Sigmoid colon (tissue), 7 donors: ENCODE results near the gene FREM1. TPM values are rescaled to one million over a fixed set of nuclear protein-coding genes. Genes with fewer than 3 reads are reported as not detected.

Source experiments
- DNase-seq: peaks from one replicate; pipeline ENCODE4 v3.0.0-alpha.2; 2019
- H3K27ac ChIP-seq, 4 donors: fragments of 200-600 bp; sonication (generic); one replicate each; pipeline ENCODE4 v1.5.1; 2016 to 2019; ENCODE audit warnings: mild to moderate bottlenecking in 1 of 4
- H3K27me3 ChIP-seq, 3 donors: fragments of 200-600 bp; sonication (generic); one replicate each; pipeline ENCODE4 v1.5.1; 2019; ENCODE audit warnings: mild to moderate bottlenecking in 1 of 3
- H3K36me3 ChIP-seq, 4 donors: fragments of 200-600 bp; sonication (generic); one replicate each; pipeline ENCODE4 v1.5.1; 2016 to 2019
- H3K4me1 ChIP-seq, 4 donors: fragments of 200-600 bp; sonication (generic); one replicate each; pipeline ENCODE4 v1.5.1; 2017 to 2019
- H3K4me3 ChIP-seq, 4 donors: fragments of 200-600 bp; sonication (generic); one replicate each; pipeline ENCODE4 v1.5.1; 2017 to 2019; ENCODE audit warnings: mild to moderate bottlenecking in 2 of 4, moderate library complexity in 1 of 4
- H3K9me3 ChIP-seq, 4 donors: fragments of 200-600 bp in 3 of 4; sonication (generic) in 3 of 4; one replicate each; pipeline versions ENCODE4 v1.5.1 to v1.6.1; 2013 to 2019
- EP300 ChIP-seq, 4 donors: sonication (generic); formaldehyde crosslinking; IDR thresholded peaks; one replicate each; pipeline ENCODE4 v1.6.1; 2017; ENCODE audit warnings: antibody characterized with exemption in 4 of 4
- POLR2A ChIP-seq, 2 donors: fragments of 450-650 bp; IDR thresholded peaks; one replicate each; pipeline ENCODE4 v1.6.1; 2016; ENCODE audit warnings: antibody characterized with exemption in 2 of 2, mild to moderate bottlenecking in 2 of 2, moderate library complexity in 2 of 2
- POLR2AphosphoS5 ChIP-seq, 4 donors: sonication (generic); formaldehyde crosslinking; IDR thresholded peaks; one replicate each; pipeline ENCODE4 v1.6.1; 2017; ENCODE audit warnings: antibody characterized with exemption in 4 of 4
- WGBS, 2 donors: extraction: QIAGEN DNeasy Blood & Tissue Kit; methylation state at CpG; one replicate each; pipeline ENCODE4 v1.1.7; 2013; 5-methylcytosine and 5-hydroxymethylcytosine counted together
- intact Hi-C: fragments of 100-400 bp; cut with DNase I; formaldehyde crosslinking; loops from one replicate; pipeline ENCODE4 v1.15.1; 2023
- polyA plus RNA-seq, 3 donors: library from polyadenylated mRNA; stranded (reverse); fragments of 200-250 nt; gene quantifications; one replicate each; pipeline ENCODE4 v1.2.3, GENCODE V29; 2013
- total RNA-seq, 4 donors: library from RNA; depleted of rRNA; stranded (reverse); fragments of >200 nt; gene quantifications; one replicate each; pipeline ENCODE4 v1.1.0, GENCODE V29; 2016
- TF ChIP-seq, protein P1 (sequence below), 4 experiments: fragments of 450-650 bp in 3 of 4; fragments of 200-600 bp in 1 of 4; IDR thresholded peaks; one replicate each; pipeline ENCODE4 v1.5.1; 2016 to 2019; ENCODE audit warnings: antibody characterized with exemption in 4 of 4, mild to moderate bottlenecking in 3 of 4, moderate library complexity in 2 of 4
- donor health status: healthy with polysubstance abuse.
- donor health status: Bipolar disorder and iron deficiency.
- donor health status: healthy.

FREM1 gene
- total and polyA plus RNA-seq, 7 donors = 0.96 to 45.1 (median 11.4) TPM; not detected in 1

DNA sequence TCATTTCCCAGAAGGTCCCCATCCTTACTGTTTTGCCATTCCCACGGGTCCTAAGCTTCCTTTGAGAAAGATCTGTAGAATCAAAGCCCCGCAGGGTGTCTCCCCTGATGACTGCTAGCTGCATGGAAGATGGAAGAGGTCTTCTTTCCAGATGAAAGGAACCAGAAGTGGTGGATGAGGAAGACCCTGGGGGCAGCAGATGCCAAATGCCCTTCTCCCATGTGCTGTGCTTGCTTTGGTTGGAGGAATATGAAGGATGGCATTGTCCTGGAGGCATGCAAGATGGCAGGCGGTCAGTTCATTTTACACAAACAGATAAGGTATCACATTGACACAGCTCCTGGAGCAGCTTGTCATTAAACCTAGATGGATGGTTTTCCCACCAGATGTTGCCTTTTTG, 161.9 kb downstream of the FREM1 start:
- Histone ChIP-seq H3K27me3 (no peaks in the 10 kb centered on the region), H3K27ac (no peak overlapping the region), H3K4me1 (no peaks in the 10 kb centered on the region), H3K36me3 (peaks cover 7 to 42% (median 13%) of the 10 kb centered on the region in 4 donors), H3K4me3 (no peak overlapping the region), H3K9me3 (no peaks in the 10 kb centered on the region)
- TF ChIP-seq POLR2AphosphoS5 (IDR thresholded peaks at IDR 0.05) = no peak
- no peak for TF ChIP-seq EP300 (IDR thresholded peaks at IDR 0.05)
- no peak for TF ChIP-seq POLR2A (IDR thresholded peaks at IDR 0.05)
- TF ChIP-seq, protein P1, sequence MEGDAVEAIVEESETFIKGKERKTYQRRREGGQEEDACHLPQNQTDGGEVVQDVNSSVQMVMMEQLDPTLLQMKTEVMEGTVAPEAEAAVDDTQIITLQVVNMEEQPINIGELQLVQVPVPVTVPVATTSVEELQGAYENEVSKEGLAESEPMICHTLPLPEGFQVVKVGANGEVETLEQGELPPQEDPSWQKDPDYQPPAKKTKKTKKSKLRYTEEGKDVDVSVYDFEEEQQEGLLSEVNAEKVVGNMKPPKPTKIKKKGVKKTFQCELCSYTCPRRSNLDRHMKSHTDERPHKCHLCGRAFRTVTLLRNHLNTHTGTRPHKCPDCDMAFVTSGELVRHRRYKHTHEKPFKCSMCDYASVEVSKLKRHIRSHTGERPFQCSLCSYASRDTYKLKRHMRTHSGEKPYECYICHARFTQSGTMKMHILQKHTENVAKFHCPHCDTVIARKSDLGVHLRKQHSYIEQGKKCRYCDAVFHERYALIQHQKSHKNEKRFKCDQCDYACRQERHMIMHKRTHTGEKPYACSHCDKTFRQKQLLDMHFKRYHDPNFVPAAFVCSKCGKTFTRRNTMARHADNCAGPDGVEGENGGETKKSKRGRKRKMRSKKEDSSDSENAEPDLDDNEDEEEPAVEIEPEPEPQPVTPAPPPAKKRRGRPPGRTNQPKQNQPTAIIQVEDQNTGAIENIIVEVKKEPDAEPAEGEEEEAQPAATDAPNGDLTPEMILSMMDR (IDR thresholded peaks at IDR 0.05) = no peak
- intact Hi-C loops = no loop called here
- 93 to 95% methylated on average over 3 of the region's 3 CpGs for WGBS, 2 donors
- DNase-seq = no peak

DNA sequence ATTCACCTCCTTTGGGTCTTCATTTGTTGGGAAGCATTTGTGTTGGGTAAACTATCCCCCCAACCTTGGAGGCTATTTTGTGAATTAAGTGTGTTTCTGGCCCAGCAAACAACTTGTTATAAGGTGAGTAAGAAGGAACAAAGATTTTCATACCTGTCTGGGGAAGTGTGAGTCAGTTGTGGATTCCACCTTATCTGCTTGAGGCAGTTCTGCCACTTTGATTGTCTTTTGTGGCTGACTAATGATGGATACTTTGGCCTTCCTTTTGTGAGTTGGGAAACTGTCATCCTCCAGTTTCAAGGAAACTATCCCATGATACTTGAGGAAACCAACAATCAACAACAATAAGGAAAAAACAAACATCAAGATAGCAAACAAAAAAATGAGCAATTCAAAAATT, 163.1 kb downstream of the FREM1 start:
- H3K27ac ChIP-seq = no peak overlapping the region
- no peaks in the 10 kb centered on the region for H3K27me3 ChIP-seq
- TF ChIP-seq POLR2AphosphoS5 (IDR thresholded peaks at IDR 0.05) (no peak), EP300 (IDR thresholded peaks at IDR 0.05) (no peak), POLR2A (IDR thresholded peaks at IDR 0.05) (no peak)
- TF ChIP-seq, protein P1 (IDR thresholded peaks at IDR 0.05) = no peak
- H3K9me3 ChIP-seq = no peaks in the 10 kb centered on the region
- no peak for DNase-seq
- peaks cover 7 to 55% (median 13%) of the 10 kb centered on the region in 4 donors for H3K36me3 ChIP-seq
- H3K4me1 ChIP-seq = no peaks in the 10 kb centered on the region
- intact Hi-C loops = no loop called here
- no peak overlapping the region for H3K4me3 ChIP-seq

DNA sequence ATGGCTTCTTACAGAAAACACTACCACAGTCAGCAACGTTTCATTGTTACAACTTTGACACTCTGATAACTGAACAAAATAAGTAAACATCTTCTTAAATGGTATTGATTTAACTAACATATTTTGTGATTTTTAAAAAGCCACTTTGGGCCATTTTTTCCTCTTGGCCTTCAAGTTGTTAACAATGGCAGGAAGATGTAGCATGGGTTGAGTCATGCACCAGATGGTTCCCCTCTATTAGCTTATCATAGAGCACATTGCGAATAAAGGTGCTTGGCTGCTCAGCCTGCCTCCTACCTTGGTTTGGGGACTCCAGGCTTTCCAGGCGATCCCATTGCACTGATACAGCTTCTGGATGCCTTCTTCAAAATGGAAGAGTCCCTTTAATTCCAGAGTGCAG, 163.6 kb downstream of the FREM1 start:
- no peak overlapping the region for H3K27ac ChIP-seq
- 83 to 87% methylated on average over 3 of the region's 3 CpGs for WGBS, 2 donors
- no peaks in the 10 kb centered on the region for H3K4me1 ChIP-seq
- no peak for TF ChIP-seq POLR2AphosphoS5 (IDR thresholded peaks at IDR 0.05)
- no peak for TF ChIP-seq POLR2A (IDR thresholded peaks at IDR 0.05)
- no peak for TF ChIP-seq EP300 (IDR thresholded peaks at IDR 0.05)
- TF ChIP-seq, protein P1 (IDR thresholded peaks at IDR 0.05) = no peak
- intact Hi-C loops = no loop called here
- H3K27me3 ChIP-seq = no peaks in the 10 kb centered on the region
- H3K36me3 ChIP-seq = peaks cover 7 to 55% (median 13%) of the 10 kb centered on the region in 4 donors
- no peaks in the 10 kb centered on the region for H3K9me3 ChIP-seq
- no peak for DNase-seq
- H3K4me3 ChIP-seq = no peak overlapping the region

DNA sequence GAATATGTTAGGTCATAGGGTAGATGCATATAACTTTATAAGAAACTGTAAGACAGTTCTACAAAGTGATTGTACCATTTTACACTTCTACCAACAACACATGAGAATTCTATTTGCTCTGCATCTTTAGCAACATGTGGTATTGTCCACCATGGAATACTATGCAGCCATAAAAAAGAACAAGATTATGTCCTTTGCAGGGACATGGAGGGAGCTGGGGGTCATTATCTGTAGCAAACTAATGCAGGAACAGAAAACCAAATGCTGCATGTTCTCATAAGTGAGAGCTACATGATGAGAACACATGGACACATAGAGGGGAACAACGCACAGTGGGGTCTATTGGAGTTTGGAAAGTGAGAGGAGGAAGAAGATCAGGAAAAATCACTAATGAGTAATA, 165.5 kb downstream of the FREM1 start:
- no peak for DNase-seq
- Histone ChIP-seq H3K4me3 (no peak overlapping the region), H3K9me3 (no peaks in the 10 kb centered on the region), H3K27me3 (no peaks in the 10 kb centered on the region), H3K4me1 (no peaks in the 10 kb centered on the region), H3K36me3 (peaks cover 7 to 53% (median 10%) of the 10 kb centered on the region in 4 donors), H3K27ac (no peak overlapping the region)
- 96 to 98% methylated on average over 1 of the region's 1 CpG for WGBS, 2 donors
- TF ChIP-seq EP300 (IDR thresholded peaks at IDR 0.05) (no peak), POLR2AphosphoS5 (IDR thresholded peaks at IDR 0.05) (no peak), POLR2A (IDR thresholded peaks at IDR 0.05) (no peak)
- TF ChIP-seq, protein P1 (IDR thresholded peaks at IDR 0.05) = no peak
- intact Hi-C loops = no loop called here

DNA sequence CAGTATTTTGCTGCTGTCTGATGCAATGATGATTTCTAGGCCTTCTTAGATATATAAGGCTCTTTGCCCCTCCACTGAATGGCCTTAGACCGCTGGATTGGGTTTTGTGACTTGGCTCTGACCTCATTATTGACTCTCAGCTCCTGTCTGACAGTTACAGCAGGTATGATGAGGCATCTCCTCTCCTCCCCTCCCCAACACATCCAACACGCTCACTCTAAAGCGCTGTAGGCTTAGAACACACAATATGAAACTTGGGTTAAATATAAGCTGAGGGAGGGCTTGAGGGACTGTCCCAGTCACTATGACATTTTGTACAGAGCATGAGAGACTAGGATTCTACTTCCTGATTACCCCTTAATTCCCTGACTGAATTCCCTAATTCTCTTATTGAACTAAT, 168.9 kb downstream of the FREM1 start:
- TF ChIP-seq, protein P1 (IDR thresholded peaks at IDR 0.05) = no peak
- TF ChIP-seq POLR2A (IDR thresholded peaks at IDR 0.05) (no peak), POLR2AphosphoS5 (IDR thresholded peaks at IDR 0.05) (no peak), EP300 (IDR thresholded peaks at IDR 0.05) (no peak)
- no peak overlapping the region for H3K4me3 ChIP-seq
- 90 to 93% methylated on average over 3 of the region's 3 CpGs for WGBS, 2 donors
- H3K27me3 ChIP-seq = no peaks in the 10 kb centered on the region
- intact Hi-C loops = no loop called here
- H3K36me3 ChIP-seq = peaks cover 6 to 36% (median 10%) of the 10 kb centered on the region in 4 donors
- no peaks in the 10 kb centered on the region for H3K9me3 ChIP-seq
- no peak for DNase-seq
- H3K4me1 ChIP-seq = no peaks in the 10 kb centered on the region
- no peak overlapping the region for H3K27ac ChIP-seq
